Inflammatory macrophage treated with lipopolysaccharide for 1 hour (primary cell): ENCODE measurements around the gene RAB1A.
A peak's percentile ranks its signal among the peaks of the same experiment; 100 is the strongest.

Source experiments
- DNase-seq, 2 donors: peaks; one replicate each; pipeline ENCODE4 v3.0.0-alpha.2; 2020 to 2022

RAB1A gene

DNA sequence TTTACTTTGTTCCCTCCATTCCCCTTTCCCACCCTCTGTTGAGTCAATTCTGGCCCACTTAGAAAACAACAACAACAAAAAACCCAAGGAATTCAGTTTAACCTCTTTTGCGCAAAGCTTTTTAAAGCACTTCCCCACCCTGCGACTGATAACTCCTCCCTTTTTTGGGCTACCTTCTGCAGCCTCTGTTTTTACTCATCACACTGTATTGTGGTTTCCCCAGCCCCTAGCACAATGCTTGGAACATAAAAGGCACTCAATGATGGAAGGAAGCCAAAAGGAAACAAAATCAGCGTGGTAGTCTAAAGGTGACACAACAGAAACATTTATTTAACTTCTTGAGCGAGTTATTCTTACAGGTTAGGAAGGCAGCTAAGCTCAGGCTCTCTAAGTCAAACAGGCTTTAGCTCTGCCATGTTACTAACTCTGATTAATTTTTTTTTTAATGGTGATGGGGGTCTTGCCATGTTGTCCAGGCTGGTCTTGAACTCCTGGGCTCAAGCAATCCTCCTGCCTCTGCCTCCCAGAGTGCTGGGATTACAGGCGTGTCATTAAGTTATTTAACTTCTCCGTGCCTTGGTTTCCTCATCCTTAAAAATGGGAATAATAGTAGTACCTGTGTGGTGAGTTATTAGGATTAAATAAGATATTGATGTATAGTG is 72.4 kb downstream of the RAB1A start:
- peak; percentile 44 to 49 for DNase-seq

DNA sequence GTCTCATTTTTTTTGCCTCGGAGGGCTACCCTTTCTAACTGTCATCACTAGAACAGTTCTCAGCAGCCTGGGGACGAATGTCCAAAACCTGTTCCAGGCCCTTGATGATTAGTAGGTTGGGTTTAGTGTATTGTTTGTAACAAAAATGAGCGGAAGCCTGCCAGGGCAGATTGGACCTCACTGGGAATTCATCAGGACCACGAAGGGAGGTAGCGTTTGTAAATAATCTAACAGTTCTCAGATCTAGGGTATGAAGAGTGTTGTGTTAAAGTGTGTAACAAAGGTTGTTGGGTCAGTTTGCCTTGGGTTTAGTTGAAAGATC is 72.9 kb downstream of the RAB1A start:
- DNase-seq = no peak

DNA sequence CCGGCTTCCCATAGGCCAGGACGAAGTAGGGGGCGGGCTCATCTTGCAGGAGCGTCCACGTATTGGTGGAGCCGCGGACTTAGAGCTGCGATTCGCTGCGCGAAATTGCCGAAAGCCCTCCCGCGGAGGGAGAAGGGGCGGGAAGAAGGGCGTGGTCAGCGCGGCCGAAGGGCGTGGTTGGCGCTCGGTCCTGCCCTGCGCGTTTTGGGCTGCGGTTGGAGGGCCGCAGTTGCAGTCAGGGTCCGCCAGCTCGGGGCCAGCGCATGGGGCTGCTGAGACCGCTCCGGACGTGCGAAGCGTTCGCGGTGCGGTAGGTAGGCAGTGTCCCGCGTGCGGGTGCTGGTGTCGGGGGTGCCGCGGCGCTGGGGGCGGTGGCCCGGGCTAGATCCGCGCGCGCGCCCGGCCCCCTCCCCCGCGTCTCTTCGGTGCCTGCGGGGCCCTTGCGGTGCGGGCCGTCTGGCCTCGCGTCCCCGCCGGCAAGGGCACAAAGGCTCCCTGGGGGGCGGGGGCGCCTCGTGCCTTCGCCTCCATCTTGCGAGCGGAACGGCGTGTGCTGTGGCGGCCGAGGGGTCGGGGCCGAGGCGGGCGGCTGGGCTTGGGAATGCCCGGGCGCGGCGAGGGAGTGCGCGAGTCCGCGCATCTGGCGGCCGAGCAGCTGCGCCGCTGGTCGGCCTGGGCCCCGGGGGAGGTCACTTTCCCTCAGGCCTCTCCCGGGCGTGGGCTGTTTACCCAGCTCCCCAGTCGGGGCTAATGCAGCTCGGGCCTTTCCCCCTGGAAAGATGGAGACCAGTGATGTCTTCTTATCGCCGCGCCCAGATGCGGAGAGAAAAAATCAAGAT is 73.5 kb downstream of the RAB1A start, which contains the start of gene CEP68:
Gene CEP68, plus strand, starts transcription at position 202 of the 839 bp plus-strand sequence. CDS start 13,029 bp downstream, outside the sequence.
- DNase-seq = peak; percentile 96 to 98

DNA sequence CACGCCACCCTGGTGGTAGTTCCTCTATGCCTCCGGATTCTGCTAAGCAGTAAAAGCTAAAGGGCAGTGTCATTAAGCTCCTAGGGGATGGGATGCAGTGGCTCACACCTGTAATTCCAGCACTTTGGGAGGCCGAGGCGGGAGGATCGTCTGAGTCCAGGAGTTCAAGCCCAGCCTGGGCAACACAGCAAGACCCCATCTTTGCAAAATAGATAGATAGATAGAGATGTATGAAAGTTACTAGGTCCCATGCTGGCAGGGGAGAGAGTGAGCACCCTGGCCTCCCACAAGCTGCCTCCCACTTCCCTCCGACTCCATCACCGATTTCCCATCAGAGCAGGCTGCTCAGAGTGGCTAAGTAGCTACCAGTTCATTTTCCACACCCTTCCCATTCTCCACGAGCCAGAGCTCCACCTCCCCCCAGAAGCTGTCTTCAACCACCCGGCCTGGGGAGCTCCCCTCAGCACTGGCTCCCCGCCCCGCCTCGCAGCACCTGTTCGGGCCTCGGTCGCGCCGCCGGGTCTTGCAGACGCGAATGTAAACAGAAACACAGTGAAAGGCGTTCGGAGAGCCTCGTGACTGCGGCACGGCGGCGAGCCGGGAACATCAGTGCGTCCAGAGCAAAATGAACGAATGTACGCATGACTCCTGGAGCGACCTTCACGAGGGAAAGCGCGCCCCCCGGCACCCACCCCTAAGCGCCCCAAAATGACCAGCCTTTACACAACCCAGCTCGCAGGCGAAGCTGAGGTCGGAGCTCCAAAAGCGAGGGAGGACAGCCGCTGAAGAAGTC is 74.3 kb downstream of the RAB1A start:
- peak; percentile 25 to 56 for DNase-seq

DNA sequence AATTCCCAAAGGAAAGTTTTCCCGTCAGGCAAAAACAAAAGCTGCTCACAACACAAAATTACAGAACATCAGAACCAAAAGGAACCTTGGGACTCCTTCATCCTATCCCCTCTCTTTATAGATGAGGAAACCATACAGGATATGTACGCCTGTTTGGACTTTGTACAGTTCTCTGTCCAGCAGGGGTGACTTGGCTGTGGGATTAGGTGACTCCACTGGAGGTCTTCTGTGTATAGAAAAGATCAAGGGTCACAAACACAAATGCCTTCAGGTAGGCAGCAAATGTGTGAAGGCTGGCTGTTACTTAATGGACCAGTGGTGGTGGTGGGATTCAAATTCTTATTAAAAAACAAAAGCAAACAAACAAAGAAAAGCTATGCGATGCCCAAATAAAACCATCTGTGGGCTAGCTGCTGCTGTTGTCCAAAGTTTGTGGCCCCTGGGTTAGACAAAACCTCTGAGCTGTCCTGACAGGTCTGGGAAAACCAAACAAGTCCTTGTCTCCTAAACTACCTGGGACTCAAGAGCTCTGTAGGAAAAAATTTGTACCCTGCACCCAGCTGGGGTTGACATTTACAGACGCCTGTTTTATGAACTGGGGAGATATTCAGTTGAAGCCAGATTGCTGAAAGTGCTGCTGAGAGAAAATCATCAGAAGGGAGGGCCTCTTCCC is 75.0 kb downstream of the RAB1A start:
- DNase-seq = no peak

DNA sequence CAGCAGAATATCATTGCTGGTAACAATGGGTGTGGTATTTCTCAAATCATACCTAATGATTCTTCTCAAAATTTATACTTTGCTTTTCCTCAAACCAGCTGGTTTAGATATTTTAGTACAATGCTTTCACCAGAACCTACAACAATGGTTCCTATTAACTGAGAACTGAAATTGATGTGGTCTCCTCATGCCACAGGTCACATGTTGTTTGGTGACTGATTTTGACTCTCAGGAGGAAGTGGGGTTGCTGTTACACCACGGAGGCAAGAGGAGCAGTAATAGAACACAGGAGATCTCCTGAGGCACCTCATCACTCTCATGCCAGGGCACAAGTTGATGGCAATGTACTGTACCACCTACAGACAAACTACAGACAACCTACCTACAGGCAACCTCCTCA is 76.7 kb downstream of the RAB1A start:
- DNase-seq = peak; percentile 58 to 82

DNA sequence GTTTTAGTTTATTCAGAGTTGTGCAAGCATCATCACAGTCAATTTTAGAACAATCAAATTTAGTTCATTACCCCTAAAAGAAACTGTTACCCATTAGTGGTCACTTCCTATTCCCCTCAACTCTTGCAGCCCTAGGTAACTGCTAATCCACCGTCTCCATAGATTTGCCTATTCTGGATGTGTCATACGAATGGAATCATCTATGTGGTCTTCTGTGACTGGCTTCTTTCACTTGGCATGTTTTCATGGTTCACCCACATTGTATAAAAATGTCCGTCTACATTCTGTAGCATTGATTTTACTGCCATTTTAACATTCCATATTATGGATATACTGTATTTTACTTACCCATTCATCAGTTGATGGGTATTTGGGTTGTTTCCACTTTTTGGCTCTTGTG is 79.0 kb downstream of the RAB1A start:
- no peak for DNase-seq

DNA sequence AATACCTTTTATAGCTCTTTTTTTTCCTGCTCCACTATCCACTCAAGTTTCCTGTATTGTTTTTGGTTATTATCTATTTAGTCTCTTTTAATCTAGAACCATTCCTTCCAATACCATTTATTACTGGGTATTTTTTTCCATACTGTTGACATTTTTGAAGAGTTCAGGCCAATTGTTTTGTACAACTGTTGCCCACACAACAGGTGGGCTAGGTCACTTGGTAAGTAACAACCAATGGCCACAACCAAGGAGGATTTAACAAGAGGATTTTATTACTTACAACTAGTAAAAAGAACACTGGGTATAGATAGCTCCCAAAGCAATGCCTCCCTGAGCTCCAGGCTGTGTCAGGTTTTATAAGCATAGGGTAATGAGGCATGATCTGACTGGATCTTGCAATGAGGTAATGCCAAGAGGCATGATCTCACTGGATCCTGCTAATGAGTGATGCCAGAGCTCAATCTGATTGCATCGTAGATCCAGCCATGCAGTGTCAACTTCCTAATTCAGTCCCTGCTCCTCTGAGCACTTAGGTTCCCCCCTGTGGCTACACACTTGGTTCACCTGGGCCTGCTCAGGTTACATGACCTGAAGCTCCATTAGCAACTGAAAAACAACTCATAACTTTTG is 80.8 kb downstream of the RAB1A start:
- DNase-seq = no peak

DNA sequence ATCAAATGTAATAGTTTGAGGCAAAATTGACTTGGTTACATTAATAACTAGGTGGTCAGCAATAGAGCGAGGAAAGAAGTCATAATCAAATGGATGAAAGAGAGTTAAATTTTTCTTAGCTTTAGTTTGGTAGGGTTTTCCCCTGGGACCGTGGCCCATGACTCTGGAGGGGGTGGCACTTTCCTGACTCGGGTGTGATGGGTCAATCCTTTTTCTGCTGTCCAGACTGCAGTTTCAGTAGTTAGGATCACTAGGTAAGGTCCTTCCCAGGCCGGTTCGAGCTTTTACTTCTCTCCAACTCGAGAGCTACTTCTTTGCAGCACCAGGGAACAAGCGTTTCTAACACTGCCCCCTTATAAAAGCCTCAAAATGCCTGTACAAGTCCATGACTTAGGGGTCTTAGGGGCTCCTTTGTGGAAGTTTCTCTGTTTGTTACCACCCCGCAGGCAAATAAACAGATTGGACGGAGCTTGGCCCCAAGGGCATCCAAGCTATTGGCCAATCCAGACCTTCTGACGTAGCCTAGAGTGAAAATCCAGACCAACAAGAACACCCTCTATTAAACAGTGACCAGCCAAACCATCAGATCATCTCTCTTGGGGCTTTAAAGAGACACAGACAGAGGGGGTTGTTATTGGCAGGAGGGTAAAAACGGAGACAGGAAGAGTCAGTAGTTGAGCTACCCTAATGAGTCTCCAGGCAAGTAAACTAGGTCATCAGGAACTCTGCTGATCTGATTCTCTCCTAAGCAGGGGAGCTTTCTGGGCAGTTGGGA is 83.1 kb downstream of the RAB1A start:
- DNase-seq = no peak

DNA sequence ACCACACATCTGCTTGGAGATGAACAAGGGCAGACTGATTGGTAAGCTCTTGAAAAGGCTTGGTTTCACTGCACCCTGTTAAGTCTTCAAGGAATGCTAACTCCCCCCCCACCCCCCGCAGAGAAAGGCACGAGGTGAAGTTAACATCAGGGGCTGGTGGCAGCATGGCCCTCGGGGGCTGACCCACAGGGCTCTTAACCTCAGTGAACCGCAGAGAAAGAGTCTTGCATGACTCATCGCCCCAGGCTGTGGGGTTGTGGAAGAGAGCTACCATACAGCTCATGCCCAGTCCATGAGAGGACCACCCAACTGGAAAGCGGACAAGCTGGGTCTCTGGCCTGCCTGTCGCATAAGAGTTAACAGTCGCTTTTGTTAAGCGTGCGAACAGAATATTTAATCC is 84.3 kb downstream of the RAB1A start:
- DNase-seq = no peak

DNA sequence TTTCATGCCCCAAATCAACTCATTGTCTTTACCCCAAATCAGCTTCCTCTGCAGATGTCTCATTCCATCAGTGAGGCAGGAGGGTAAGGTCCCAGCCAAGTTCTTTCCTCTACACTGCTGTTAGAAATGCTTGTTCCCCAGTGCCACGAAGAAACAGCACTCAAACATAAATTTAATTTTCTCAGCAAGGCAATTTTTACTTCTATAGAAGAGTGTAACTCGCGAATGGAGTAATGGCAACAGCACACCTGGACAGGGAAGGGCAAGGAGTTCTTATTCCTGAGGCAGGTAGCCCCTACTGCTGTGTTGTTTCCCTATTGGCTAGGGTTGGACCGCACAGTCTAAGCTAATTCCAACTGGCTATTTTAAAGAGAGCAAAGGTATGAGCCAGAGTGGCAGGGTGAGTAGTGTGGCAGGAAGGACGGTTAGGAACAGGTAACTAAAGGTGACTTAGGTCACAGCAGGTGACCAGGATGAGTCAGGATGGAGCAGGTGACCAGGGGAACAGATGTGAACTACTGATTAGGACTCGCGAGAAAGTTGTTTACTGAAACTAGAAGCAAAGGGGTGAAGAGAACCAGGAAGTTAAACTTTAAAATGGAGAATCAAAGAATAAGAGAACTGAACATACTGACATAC is 85.7 kb downstream of the RAB1A start:
- no peak for DNase-seq

DNA sequence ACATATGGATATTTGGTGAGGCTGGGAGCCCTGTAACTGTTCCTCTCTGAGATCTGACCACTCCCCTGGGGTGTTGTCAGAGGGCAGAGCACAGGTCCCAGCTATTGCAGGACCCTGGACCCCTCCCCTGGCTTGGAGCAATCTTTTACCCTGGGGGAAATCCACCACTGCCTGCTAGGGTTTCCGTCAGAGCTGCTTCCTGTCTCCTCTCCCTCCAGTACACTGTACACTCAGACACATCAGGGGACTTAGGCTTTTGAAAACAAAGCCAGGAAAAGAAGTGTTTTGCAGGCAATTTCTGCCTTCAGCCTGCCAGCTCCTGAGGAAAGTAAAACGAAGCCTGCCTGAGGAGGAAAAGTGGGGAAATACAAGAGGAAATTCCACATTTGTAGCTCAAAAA is 86.9 kb downstream of the RAB1A start:
- no peak for DNase-seq

DNA sequence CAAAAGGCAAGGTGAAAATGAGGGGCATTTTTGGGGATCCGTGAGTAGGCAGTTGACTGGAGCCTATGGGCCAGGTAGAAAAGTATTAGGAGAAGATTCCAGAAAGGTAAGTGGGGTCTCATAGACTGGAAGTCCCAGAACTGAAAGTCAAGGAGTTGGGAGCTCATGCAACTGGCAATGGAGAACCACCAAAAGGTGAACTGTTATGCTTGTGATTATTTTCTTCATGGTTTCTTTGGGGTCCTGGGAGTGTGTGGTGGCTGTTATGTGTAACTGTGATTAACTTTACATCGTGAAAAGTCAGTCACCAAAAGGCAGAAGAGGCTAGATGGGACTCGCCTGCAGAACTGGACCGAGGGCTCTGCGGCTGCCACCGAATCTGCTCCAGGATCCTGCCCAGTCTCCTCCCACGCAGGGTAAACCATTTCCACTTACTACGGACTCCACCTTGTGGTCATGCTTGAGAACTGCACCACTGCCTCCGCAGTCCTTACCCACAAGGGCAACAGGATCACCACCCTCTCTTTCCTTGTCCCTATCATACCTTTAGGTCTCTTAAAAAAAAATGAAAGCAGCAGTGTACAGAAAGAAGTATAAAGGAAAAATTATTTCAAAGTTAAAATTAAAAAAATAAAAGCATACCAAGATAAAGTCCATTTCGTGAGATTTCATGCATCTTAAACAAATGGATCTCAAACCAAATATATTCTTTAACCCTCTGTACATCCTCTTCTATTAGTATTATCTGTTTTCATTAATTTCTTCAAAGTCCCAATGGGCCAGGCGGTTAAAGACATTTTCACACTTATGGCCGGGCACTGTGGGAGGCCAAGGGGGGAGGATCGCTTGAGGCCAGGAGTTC is 89.3 kb downstream of the RAB1A start:
- peak; percentile 83 to 94 for DNase-seq

DNA sequence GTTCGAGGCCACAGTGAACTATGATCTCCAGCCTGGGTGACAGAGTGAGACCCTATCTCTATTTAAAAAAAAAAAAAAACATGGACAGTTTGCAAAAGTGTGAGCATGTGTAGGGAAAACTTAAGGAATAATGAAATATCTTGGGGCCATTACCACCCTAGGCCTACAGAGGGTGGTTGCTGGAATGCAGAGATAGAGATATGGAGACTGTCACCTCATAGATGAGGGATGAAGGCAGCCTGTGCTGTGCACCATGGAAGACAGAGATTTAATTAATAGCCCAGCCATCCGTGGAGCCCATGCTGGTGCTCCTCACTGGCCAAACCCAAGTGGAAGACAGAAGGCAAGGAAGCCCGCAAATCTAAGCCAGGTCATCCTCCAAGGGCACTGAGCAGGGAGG is 90.3 kb downstream of the RAB1A start:
- no peak for DNase-seq

DNA sequence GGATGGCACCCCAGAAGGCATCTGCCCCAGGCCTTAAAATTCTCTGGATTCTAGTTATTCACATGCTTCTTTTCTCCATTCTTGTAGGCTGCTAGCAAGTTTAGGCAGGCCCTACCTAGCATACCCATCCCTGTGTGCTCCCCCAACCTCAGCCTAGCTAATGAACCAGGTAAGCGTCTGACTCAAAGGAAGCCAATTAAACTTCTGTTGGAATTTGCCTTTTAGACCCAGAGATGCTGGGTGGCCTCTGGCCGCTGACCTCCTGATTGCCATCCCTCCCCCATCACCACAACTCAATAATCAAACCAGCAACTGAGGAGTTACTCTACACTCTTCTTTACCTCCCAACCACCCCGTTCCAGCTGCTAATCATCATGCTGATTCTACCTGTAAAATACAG is 92.7 kb downstream of the RAB1A start:
- no peak for DNase-seq
